Tongue (tissue), 2 donors: ENCODE results near the gene WDR18. TPM values are rescaled to one million over a fixed set of nuclear protein-coding genes. Genes with fewer than 3 reads are reported as not detected.
A peak's percentile ranks its signal among the peaks of the same experiment; 100 is the strongest.

Experiments
- DNase-seq: peaks from one replicate; pipeline ENCODE4 v3.0.0-alpha.2; 2015
- total RNA-seq: library from RNA; depleted of rRNA; stranded (reverse); fragments of >200 nt; gene quantifications from one replicate; pipeline ENCODE4 v1.2.3, GENCODE V29; 2014

WDR18 gene
- total RNA-seq, 1 donor from 2014 or later = 44.0 TPM

DNA sequence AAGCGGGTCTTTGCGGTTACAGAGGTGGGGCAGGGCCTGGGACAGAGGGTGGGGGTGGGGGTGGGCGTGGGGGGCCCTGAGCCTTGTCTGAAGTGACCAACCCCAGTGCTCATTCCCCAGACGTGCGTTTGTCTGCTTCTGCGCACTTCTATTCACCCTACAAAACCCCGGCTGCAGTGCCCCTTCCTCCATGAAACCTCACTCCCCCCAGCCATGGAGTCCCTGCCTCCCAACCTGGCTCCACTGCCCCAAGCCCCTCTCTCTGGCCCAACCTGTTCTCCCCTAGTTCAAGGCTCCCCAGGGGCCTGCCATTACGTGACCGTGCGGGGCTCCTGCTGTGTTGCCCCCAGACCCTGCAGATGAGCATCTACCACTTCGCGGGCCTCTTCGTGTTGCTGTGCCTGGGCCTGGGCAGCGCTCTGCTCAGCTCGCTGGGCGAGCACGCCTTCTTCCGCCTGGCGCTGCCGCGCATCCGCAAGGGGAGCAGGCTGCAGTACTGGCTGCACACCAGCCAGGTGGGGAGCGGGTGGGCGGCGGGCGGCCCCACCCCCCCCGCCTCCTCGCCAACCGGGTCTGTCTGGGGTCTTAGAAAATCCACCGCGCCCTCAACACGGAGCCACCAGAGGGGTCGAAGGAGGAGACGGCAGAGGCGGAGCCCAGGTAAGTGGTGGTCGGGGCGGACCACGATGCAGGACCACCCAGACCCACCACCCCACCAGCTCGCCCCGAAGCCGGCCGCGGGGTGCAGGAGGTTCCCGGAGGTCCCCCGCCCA lies 24.3 kb downstream of the WDR18 start:
- DNase-seq = no peak

DNA sequence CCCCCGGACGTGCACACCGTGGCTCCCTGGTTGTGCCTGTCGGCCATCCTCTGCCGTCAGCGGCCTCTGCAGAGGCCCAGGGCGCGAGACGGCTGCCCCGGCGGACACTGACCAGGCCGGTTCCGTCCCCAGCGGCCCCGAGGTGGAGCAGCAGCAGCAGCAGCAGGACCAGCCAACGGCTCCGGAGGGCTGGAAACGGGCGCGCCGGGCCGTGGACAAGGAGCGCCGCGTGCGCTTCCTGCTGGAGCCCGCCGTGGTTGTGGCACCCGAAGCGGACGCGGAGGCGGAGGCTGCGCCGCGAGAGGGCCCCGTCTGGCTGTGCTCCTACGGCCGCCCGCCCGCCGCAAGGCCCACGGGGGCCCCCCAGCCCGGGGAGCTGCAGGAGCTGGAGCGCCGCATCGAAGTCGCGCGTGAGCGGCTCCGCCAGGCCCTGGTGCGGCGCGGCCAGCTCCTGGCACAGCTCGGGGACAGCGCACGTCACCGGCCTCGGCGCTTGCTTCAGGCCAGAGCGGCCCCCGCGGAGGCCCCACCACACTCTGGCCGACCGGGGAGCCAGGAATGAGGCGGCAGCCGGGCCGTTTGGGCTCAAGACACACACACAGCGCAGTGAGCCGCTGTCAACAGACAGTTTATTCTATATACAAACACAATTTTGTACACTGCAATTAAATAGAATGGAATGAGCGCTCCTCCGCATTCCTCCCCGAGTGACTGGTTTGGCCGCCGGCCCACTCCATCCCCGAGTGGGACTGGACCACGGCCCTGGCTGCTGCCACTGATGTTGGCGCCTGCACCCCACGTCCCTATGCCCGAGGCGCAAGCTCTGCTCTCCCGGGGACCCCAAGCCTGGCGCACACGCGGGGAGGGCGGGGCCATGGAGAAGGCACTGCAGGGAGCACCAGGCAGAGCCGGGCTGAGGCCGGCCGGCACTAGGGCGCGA lies 25.2 kb downstream of the WDR18 start:
- no peak for DNase-seq

GRCh38 chr19:1009981-1010538 lies 25.9 kb downstream of the WDR18 start:
- DNase-seq = no peak

DNA sequence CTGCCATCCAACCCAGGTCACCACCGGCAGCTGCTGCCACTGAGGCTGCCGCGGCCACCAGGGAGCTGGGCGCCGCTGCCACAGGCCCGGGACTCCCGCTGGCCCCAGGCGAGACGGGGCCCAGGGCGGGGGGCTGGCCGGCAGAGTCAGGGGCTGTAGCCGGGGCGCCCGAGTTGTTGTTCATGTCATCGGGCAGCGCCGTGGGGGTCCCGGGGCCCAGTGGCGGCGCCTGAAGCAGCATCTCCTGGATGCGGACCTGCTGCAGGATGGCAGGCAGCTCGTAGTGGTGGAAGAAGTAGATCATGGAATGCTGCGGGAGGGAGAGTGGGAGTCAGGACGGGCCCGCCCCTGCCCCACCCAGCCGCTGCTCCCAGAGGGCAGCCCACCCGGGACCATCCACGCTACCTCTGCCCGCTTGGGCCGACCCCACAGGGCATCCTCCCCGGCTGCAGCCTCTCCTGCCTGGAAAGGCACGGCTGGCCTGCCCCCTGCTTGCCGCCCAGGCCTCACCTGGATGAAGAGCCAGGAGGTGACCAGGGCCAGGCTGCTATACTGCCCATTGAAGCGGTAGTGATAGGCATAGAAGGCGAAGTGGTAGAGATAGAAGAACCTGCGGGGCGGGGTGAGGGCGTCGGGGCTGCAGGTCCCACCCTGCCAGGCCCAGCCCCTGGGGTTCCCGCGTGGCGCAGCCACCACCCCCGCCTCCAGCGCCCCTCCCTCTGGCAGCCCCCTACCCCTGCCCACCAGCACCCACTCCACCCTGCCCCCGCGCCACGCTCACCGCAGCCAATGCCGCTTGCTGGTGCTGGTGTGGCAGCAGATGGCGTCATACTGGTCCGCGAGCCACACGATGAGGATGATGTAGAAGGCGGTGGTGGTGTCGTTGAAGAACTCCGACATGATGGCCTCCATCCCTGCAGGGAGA lies 26.7 kb downstream of the WDR18 start:
- DNase-seq = no peak

- DNase-seq = no peak
These were observed 27.7 kb downstream of the WDR18 start for GRCh38 chr19:1011831-1012333.

- DNase-seq = no peak
These were observed 28.2 kb downstream of the WDR18 start for GRCh38 chr19:1012334-1012733.

GRCh38 chr19:1013218-1013617 lies 29.1 kb downstream of the WDR18 start:
- DNase-seq = no peak

DNA sequence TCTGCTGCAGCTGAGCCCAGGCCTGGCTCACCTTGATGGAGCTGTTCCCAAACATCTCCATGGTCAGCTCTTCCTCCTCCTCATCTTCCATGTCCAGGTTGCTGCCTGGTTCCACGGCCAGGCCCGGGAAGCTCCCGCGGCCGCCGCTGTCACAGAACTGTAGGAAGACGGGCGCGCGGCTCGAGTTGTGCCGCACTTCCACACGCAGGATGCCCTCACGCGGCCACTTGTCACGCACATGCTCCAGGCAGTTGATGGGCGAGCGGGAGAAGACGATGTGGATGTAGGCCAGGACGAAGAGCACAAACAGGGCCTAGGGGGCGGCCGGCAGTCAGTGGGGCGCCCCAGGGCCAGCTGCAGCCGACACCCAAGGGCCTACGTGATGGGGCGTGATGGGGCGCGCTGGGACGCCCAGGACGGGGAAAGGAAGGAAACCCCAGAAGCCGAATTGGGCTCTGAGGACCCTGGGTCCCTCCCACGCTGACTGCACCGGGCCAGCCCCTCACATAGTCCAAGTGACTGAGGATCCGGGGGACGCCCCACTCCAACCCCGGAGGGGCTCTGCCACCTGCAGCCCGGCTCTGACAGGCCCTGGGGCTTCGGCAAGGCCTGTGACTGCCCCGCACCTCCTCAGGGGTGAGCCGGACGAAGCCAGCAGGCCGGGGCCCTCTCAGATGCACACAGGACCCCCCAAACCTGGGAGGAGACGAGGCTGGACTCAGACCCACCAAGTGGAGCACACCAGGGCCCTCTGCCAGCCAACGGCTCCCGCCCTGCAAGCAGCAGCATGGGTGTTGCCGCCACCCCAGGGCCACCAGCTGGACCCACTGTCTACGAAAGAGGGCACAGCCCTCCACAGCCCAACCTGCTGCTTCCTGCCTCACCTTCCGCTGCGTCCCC lies 30.3 kb downstream of the WDR18 start:
- no peak for DNase-seq

DNA sequence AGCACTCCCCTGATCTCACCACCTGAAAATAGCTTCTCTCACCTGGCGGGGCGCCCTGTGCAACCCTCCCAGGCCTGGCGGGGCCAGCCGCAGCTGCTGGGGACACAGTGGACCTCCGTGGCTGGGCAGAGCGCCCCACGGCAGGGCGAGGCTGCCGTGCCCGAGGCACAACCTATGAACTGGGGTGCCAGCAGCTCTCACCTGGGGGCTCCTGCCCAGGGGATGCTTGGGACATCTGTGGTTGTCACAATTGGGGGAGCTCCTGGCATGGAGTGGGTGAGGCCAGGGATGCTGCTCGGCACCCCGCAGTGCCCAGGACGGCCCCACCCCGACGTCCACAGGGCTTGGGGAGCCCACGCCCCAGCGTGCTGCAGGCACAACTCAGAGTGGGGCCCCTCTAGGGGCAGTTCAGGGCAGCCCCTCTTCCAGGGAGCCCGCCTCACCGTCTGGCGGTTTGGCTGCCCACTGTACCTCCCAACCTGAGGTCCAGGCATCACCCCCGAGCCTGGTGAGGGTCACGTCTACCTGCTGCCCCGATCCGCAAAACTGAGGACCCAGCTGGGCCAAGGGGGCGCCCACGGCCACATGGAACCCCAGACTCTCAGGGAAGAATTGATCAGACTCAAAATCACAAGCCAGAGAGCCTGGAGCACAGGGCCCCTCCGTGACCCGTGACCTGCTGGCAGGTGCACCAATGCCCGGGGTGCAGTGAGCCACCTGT lies 31.1 kb downstream of the WDR18 start:
- DNase-seq = no peak

DNA sequence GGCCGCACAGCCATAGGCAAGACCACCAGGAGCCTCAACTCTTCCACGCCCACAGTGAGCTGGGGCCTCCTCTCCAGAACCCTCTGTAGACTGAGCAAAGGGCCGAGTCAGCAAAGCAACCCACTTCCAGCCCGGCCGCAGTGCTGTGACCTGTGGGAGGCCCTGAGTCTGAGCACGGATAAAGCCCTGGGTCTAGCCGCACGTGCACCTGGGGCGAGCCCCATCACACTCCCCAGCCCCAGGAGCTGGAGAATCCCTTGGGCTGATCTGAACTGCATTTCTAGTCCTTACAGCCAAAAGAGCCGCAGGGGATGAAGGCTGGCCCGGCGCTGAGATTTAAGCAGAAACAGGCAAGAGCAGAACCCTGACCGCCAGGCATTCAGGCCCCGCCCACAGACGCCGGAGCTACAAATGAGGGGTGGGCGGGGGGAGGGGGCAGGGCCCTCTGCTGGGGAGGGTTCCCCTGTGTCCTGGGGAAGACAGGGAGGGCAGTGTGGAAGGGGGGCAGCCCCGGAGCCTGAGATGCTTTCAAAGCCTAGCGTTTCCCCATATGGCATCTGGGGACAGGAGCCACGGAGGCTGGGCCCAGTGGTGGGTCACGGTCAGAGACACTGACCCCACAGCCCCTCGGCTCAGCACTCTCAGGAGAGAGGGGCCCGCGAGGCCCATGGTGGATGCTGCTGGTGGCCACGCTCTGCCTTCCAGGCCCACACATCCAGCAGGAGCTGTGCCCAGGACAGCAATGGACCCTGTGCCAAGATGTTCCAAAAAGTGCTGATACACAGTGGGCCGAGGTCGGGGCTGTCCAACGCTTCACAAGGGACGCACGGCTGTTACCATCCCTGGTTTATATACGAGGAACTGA lies 31.9 kb downstream of the WDR18 start:
- no peak for DNase-seq

DNA sequence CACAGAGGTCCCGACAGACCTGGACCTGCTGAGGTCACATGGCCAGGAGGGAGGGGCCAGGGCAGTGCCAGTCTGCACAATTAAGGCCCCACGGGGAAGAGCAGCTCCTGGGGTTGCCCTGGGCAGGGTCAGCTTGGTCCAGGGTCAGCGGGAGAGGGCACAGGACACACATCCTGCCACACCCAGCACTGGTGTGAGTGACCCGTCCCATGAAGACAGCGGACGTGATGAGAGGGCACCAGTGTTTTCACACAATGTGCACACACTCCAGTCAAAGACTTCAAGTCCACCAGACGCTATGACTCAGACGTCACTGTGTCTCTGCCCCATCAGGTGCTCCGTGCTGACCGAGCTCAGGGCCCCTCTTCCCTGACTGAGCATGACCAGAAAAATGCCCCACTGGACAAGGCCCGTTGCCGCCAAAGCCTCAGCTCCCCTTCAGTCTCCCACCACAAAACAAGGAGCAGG lies 32.5 kb downstream of the WDR18 start:
- no peak for DNase-seq

GRCh38 chr19:1017115-1017905 lies 33.2 kb downstream of the WDR18 start:
- peak; percentile 38 for DNase-seq

DNA sequence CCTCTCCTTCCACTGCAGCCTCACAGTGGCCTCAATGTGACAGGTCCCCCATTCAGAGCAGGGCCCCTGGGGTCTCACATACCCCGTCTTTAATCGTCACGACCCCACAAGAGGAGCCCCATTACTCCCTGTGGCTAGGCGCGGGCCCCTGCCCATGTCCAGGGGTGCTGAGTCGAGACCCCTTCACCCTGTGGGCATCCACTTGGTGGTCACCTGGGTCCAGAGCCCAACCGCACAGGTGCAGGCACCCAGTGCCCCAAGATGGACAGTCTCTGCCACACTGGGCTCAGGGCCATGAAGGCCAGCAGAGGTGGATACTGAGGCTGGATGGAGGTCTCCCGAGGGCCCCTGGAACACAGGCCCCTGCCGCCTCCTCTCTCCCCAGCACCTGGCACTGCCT lies 33.8 kb downstream of the WDR18 start:
- no peak for DNase-seq

DNA sequence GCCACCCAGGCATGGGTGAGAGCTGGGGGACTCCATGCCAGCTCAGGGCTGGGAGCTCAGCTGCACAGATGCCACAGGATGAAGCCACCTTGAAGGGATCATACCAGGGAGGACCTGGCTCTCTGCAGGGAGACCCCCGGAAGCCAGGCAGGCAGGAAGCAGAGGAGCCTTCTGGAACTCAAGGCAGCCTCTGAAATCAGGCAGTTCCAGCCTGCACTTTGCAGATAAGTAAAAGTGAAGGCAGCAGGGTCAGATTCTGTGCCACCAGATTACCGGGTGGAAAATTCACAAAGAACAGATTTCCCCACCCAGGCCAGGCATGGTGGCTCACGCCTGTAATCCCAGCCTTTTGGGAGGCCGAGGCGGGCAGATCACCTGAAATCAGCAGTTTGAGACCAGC lies 34.2 kb downstream of the WDR18 start:
- no peak for DNase-seq

- DNase-seq = no peak
These were observed 34.9 kb downstream of the WDR18 start for GRCh38 chr19:1018932-1019615.

GRCh38 chr19:1019616-1019961 lies 35.4 kb downstream of the WDR18 start:
- no peak for DNase-seq
